HL-60 (cell line): ENCODE measurements around the gene RNASEL.

ENCODE experiments used
- DNase-seq, 2 experiments: peaks; one replicate each; pipeline ENCODE4 v3.0.0-alpha.2; 2010 to 2020; ENCODE audit warnings: low read depth in 1 of 2, low spot score in 1 of 2
- H3K27ac ChIP-seq: fragments of 250-450 bp; sonication (Bioruptor Pico); replicated peaks from 2 replicates; pipeline ENCODE4 v1.5.1; 2020; ENCODE audit warnings: mild to moderate bottlenecking, moderate library complexity
- H3K27me3 ChIP-seq: fragments of 250-450 bp; sonication (Bioruptor Pico); 2 replicates; pipeline ENCODE4 v1.5.1; 2021; ENCODE audit warnings: mild to moderate bottlenecking, moderate library complexity; ENCODE audit not compliant: insufficient read depth, poor library complexity, severe bottlenecking
- H3K4me3 ChIP-seq: replicated peaks from 2 replicates; pipeline ENCODE4 v1.5.1; 2011; ENCODE audit warnings: mild to moderate bottlenecking, control low read depth, low read length; ENCODE audit not compliant: insufficient read depth
- GABPA ChIP-seq: IDR thresholded peaks from 2 replicates; pipeline ENCODE4 v1.6.1; 2012; ENCODE audit warnings: low read depth
- POLR2AphosphoS5 ChIP-seq: IDR thresholded peaks from 2 replicates; pipeline ENCODE4 v1.6.1; 2012; ENCODE audit warnings: low read depth
- REST ChIP-seq: IDR thresholded peaks from 2 replicates; pipeline ENCODE4 v1.6.1; 2012; ENCODE audit warnings: low read depth; ENCODE audit not compliant: insufficient replicate concordance
- SPI1 ChIP-seq: IDR thresholded peaks from 2 replicates; pipeline ENCODE4 v1.6.1; 2012; ENCODE audit warnings: low read depth, mild to moderate bottlenecking, borderline replicate concordance
- TF ChIP-seq, protein P1 (sequence below): IDR thresholded peaks from one replicate; pipeline ENCODE4 v1.5.1; 2011; ENCODE audit warnings: low read length, control low read depth, inconsistent platforms; ENCODE audit not compliant: insufficient read depth

The RNASEL gene

GRCh38 chr1:182525342-182525741 lies 63.7 kb downstream of the RNASEL start:
- no peak for TF ChIP-seq POLR2AphosphoS5
- TF ChIP-seq SPI1: no peak
- TF ChIP-seq GABPA: no peak
- TF ChIP-seq REST: no peak
- TF ChIP-seq, protein P1, sequence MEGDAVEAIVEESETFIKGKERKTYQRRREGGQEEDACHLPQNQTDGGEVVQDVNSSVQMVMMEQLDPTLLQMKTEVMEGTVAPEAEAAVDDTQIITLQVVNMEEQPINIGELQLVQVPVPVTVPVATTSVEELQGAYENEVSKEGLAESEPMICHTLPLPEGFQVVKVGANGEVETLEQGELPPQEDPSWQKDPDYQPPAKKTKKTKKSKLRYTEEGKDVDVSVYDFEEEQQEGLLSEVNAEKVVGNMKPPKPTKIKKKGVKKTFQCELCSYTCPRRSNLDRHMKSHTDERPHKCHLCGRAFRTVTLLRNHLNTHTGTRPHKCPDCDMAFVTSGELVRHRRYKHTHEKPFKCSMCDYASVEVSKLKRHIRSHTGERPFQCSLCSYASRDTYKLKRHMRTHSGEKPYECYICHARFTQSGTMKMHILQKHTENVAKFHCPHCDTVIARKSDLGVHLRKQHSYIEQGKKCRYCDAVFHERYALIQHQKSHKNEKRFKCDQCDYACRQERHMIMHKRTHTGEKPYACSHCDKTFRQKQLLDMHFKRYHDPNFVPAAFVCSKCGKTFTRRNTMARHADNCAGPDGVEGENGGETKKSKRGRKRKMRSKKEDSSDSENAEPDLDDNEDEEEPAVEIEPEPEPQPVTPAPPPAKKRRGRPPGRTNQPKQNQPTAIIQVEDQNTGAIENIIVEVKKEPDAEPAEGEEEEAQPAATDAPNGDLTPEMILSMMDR: no peak
- H3K4me3 ChIP-seq: no peak overlapping the region
- no peaks in the 10 kb centered on the region for H3K27me3 ChIP-seq
- H3K27ac ChIP-seq: no peak overlapping the region
- DNase-seq: no peak
